Measurements from ENCODE around the gene CHRND.
A peak's percentile ranks its signal among the peaks of the same experiment; 100 is the strongest.

Gene CHRND

DNA sequence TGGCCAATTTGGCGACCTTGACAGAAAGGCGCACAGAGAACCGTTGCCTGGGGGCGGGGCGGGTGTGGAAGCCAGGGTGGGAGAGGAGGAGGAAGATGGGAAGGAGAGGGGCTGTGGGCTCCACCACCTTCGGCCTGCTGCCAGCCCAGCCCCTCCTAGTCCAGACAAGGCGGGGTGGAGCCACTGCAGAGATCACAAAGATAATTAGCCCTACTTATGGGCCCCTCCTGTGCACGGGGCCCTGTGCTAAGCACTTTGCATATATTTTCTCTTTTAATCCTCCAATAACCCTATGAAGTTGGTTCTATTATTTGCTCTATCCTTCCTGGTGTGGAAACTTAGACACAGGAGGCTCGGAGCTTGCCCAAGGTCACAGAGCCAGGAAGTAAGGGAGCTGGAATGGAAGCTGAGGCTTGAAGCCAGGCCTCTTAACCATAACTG lies 24.6 kb upstream of the CHRND start:
- Histone ChIP-seq H3K4me1 (ENCODE audit: control insufficient read depth, low read depth, low read length) (peaks cover 5% of the 10 kb centered on the region), H3K27ac (ENCODE audit: low read length) (no peak overlapping the region), H3K4me3 (ENCODE audit: low read length) (no peak overlapping the region), H3K27me3 (ENCODE audit: control insufficient read depth, insufficient read depth, low read length) (peaks cover 53% of the 10 kb centered on the region), H3K9ac (ENCODE audit: low read length) (no peak overlapping the region), H3K9me3 (ENCODE audit: control insufficient read depth, low read depth, low read length) (no peaks in the 10 kb centered on the region), H3K36me3 (ENCODE audit: control insufficient read depth, low read depth, low read length) (no peaks in the 10 kb centered on the region)

DNA sequence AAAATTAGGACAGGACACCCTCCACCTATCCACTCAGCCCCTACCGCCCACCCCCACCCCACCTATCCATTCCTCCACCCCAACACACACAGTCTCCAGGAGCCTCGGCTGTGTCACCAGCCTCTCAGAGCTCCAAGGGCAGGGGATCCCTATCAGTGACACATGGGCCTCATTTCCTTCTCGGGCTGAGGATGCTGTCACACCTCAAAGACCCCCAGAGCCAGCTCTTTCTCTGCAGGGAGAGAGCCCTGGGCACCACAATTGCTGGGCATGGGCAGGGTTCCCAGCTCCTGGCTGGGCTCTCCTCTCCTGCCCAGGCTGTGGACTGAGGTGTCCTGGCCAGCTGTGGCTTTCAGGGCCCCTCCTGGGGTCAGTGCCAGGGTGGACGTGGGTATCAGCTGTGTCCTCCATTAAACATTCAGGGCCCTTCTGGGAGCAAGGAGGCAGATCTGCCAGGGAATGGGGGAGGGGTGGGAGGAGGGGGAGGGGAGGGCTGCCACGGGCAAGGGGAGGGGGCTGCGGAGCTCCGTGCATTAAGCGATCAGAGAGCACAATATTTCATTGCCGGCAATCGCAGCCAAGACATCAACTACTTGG lies 24.1 kb upstream of the CHRND start:
- H3K4me3 ChIP-seq (ENCODE audit: low read length) = peak overlapping the region; percentile 54
- H3K27ac ChIP-seq (ENCODE audit: low read length) = no peak overlapping the region
- H3K4me1 ChIP-seq (ENCODE audit: control insufficient read depth, low read depth, low read length) = peaks cover 5% of the 10 kb centered on the region
- no peaks in the 10 kb centered on the region for H3K36me3 ChIP-seq (ENCODE audit: control insufficient read depth, low read depth, low read length)
- H3K27me3 ChIP-seq (ENCODE audit: control insufficient read depth, insufficient read depth, low read length) = peaks cover 59% of the 10 kb centered on the region
- peak overlapping the region; percentile 21 for H3K9ac ChIP-seq (ENCODE audit: low read length)
- H3K9me3 ChIP-seq (ENCODE audit: control insufficient read depth, low read depth, low read length) = no peaks in the 10 kb centered on the region

DNA sequence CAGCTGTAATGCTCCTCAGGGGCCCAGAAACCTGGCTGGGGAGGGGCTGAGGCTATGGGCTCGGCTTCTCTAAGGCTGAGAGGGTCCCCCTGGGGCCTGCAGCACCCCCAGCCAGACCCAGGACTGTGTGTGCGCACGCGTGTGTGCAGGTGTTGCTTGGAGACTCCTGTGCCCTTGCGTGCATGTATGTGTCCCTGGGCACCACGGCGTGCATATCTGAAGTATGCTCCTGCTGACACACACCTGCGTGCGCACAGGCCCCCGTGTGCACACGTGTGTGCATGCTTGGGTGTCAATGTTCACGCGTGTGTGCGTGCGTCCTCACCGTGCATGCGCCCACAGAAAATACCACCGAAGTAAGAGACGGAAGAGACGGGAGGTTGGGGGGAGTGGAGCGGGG lies 23.4 kb upstream of the CHRND start:
- Histone ChIP-seq H3K4me1 (ENCODE audit: control insufficient read depth, low read depth, low read length) (peaks cover 5% of the 10 kb centered on the region), H3K9ac (ENCODE audit: low read length) (peak overlapping the region; percentile 21), H3K36me3 (ENCODE audit: control insufficient read depth, low read depth, low read length) (no peaks in the 10 kb centered on the region), H3K9me3 (ENCODE audit: control insufficient read depth, low read depth, low read length) (no peaks in the 10 kb centered on the region), H3K27me3 (ENCODE audit: control insufficient read depth, insufficient read depth, low read length) (peaks cover 62% of the 10 kb centered on the region), H3K27ac (ENCODE audit: low read length) (no peak overlapping the region), H3K4me3 (ENCODE audit: low read length) (peak overlapping the region; percentile 54)

DNA sequence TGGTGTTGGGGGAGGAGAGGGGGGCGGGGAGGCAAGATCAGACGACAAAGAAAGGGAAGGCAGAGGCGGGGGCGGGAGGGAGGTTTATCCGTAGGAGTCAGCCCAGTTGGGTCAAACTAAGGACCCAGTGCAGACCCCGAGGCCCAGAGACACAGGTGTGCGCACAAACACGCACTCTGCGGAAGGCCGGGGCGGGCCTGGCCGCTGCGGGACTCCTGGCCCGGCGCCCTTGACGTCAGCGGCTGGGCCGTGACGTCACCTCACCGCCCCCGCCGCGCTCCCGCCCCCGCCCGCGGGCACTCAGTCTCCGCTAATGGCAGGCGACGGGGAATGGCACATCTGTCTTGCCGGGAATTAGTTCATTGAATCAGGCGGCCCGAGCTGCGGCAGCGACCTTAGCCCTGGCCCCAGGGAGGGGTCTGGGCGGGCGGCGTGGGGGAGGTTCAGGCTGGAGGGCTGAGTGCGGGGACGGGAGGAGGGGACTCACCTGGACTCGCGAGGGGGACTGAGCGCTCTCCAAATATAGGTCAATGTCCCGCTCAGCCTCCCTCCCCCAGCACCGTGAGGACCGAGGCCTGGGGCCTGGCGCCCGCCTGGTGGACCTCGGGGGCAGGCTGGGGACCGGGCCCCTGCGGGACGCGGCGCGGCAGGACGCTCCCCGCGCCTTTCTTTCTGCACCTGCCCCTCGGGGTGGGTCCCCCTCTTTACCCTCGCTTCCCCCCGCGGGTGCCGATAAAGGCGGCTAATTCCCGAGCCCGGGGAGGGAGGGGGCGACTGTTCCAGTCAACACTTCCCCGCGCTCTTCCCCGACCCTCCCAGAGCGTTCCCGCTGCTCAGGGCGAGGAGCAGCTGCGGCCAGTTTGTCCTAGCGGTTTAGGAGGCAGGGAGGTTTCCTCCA lies 22.8 kb upstream of the CHRND start:
- Histone ChIP-seq H3K27ac (ENCODE audit: low read length) (no peak overlapping the region), H3K4me1 (ENCODE audit: control insufficient read depth, low read depth, low read length) (peaks cover 5% of the 10 kb centered on the region), H3K9me3 (ENCODE audit: control insufficient read depth, low read depth, low read length) (no peaks in the 10 kb centered on the region), H3K4me3 (ENCODE audit: low read length) (peak overlapping the region; percentile 61), H3K9ac (ENCODE audit: low read length) (no peak overlapping the region), H3K27me3 (ENCODE audit: control insufficient read depth, insufficient read depth, low read length) (peaks cover 62% of the 10 kb centered on the region), H3K36me3 (ENCODE audit: control insufficient read depth, low read depth, low read length) (no peaks in the 10 kb centered on the region)

DNA sequence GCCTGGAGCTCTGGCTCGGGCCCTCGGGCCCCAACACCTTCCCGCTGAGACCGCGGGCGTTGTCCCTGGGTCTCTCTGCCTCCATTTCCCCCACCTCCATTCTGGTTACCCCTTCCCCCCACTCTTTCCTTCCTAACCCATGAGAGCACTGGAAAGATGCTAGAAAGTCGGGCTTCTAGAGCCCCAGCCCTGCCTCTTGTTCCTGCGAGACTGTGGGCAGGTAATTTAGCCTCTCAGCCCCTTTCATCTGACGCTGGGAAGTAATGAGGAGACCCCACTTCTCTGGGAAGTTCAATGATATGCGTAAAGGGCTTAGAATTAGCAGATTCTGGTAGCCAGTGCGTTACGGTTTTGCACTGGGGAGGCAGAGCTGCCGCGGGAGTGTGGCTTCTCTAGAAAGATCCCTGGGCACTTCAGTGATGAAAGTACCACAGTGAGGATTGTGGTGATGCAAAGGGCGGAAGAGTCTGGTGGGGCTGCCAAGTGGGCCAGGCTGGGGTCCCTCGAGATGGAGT lies 22.1 kb upstream of the CHRND start:
- peaks cover 62% of the 10 kb centered on the region for H3K27me3 ChIP-seq (ENCODE audit: control insufficient read depth, insufficient read depth, low read length)
- peak overlapping the region; percentile 61 for H3K4me3 ChIP-seq (ENCODE audit: low read length)
- H3K9ac ChIP-seq (ENCODE audit: low read length) = no peak overlapping the region
- H3K9me3 ChIP-seq (ENCODE audit: control insufficient read depth, low read depth, low read length) = no peaks in the 10 kb centered on the region
- H3K4me1 ChIP-seq (ENCODE audit: control insufficient read depth, low read depth, low read length) = peaks cover 5% of the 10 kb centered on the region
- H3K36me3 ChIP-seq (ENCODE audit: control insufficient read depth, low read depth, low read length) = no peaks in the 10 kb centered on the region
- H3K27ac ChIP-seq (ENCODE audit: low read length) = no peak overlapping the region

DNA sequence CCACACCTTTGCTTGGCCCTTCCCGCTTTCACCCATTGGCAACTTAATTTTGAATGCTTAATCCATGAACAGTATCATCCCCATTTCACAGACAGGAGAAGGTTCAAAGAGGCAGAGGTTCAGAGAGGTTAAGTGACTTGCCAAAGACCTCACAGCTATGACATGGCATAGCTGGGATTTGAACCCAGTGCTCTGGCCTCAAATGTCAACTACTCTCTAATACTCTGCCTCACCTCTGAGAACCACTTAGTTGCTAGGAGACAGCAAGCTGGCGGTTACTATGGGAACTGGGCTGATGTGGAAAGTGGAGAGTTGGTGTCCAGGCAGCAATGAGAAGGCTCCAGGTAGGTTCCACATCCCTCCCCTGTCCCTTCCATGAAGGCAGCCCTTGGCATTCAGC lies 21.5 kb upstream of the CHRND start:
- Histone ChIP-seq H3K4me1 (ENCODE audit: control insufficient read depth, low read depth, low read length) (peaks cover 5% of the 10 kb centered on the region), H3K9ac (ENCODE audit: low read length) (no peak overlapping the region), H3K27ac (ENCODE audit: low read length) (no peak overlapping the region), H3K27me3 (ENCODE audit: control insufficient read depth, insufficient read depth, low read length) (peaks cover 62% of the 10 kb centered on the region), H3K4me3 (ENCODE audit: low read length) (no peak overlapping the region), H3K36me3 (ENCODE audit: control insufficient read depth, low read depth, low read length) (no peaks in the 10 kb centered on the region), H3K9me3 (ENCODE audit: control insufficient read depth, low read depth, low read length) (no peaks in the 10 kb centered on the region)

DNA sequence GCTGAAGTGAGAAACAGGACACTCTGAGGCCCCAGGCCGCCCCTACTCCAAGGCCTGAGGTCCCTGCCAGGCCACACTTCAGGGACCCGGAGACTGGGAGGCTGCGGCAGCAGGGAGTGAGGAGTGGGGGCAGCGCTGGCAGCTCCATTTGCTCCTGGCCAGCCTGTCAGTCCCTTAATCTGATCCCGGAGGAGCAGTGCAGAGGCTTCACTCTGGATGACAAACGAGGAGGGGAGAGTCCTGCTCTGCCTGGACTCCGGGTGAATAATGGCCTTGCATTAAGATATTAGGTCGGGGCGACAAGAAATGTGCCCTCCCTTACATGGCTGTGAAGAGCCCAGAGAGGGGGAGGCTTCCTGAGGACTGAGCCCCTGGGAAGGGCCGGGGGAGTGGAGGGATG lies 20.1 kb upstream of the CHRND start:
- Histone ChIP-seq H3K4me1 (ENCODE audit: control insufficient read depth, low read depth, low read length) (peaks cover 5% of the 10 kb centered on the region), H3K9me3 (ENCODE audit: control insufficient read depth, low read depth, low read length) (no peaks in the 10 kb centered on the region), H3K4me3 (ENCODE audit: low read length) (no peak overlapping the region), H3K36me3 (ENCODE audit: control insufficient read depth, low read depth, low read length) (no peaks in the 10 kb centered on the region), H3K27ac (ENCODE audit: low read length) (no peak overlapping the region), H3K27me3 (ENCODE audit: control insufficient read depth, insufficient read depth, low read length) (peaks cover 56% of the 10 kb centered on the region), H3K9ac (ENCODE audit: low read length) (no peak overlapping the region)

DNA sequence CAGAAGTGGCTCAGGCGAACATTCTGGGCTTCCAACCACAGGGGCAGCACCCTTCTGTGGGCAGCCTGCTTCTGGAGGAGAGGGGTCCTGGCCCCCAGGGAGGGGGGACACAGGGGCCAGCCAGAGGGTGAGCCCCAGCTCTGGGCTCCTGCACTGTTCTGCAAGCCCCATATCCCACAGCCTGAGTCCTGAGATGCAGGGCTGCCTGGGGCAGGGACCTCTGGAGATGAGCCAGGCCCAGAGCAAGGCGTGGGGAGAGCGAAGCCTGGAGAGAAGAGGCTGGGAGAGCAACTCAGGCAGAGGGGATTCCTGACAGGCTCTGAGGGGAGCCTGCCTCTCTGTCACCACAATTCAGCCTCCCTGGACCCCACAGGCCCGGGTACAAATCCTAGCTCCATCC lies 19.3 kb upstream of the CHRND start:
- Histone ChIP-seq H3K36me3 (ENCODE audit: control insufficient read depth, low read depth, low read length) (no peaks in the 10 kb centered on the region), H3K4me1 (ENCODE audit: control insufficient read depth, low read depth, low read length) (peaks cover 3% of the 10 kb centered on the region), H3K4me3 (ENCODE audit: low read length) (no peak overlapping the region), H3K27me3 (ENCODE audit: control insufficient read depth, insufficient read depth, low read length) (peaks cover 53% of the 10 kb centered on the region), H3K27ac (ENCODE audit: low read length) (no peak overlapping the region), H3K9me3 (ENCODE audit: control insufficient read depth, low read depth, low read length) (no peaks in the 10 kb centered on the region), H3K9ac (ENCODE audit: low read length) (no peak overlapping the region)

DNA sequence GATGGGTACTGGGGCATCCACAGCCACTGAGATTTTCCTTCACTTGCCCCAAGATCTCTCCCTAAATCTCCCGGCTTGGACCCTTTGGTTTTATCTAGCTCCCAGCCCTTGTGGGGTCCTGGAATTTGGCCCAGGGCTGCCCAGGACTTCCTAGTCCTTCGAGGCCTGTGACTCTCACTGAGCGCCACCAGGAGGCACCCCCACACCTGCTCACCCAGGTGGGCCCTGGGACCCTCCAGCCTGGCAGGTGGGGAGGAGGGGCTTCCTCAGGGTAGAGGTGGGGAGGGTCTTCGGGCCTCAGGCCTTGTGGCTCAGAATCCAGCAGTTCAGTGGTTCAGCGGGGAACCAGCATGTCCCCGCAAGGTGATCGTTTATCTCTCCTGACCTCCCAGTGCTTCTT lies 17.7 kb upstream of the CHRND start:
- peaks cover 40% of the 10 kb centered on the region for H3K27me3 ChIP-seq (ENCODE audit: control insufficient read depth, insufficient read depth, low read length)
- no peaks in the 10 kb centered on the region for H3K9me3 ChIP-seq (ENCODE audit: control insufficient read depth, low read depth, low read length)
- H3K9ac ChIP-seq (ENCODE audit: low read length) = no peak overlapping the region
- no peak overlapping the region for H3K4me3 ChIP-seq (ENCODE audit: low read length)
- H3K36me3 ChIP-seq (ENCODE audit: control insufficient read depth, low read depth, low read length) = no peaks in the 10 kb centered on the region
- H3K4me1 ChIP-seq (ENCODE audit: control insufficient read depth, low read depth, low read length) = no peaks in the 10 kb centered on the region
- H3K27ac ChIP-seq (ENCODE audit: low read length) = no peak overlapping the region

DNA sequence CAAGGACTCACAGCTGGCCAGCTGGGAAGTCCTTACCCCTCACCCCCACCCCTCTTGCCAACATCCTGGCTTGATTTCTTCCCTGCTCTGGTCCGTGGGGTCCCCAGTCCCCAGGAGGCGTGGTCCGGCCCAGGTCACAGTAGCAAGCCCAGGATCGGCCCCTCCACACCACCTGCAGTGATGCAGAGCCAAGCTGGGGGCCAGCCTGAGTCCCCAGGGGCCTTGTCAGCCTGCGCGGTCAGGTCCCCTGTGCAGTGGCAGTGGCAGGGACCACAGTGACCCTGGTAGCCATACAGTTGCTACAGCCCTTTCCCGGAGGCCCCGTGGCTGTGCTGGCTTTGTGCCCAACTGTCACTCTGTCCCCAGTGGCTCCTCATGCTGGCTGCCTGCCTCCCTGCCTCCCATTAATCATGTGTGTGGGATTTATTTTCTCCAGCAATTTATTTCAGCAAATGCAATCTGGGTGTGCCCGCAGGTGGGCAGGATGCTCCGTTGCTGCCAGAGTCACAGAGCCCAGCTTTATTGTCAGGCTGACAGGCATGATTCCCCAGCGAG lies 14.5 kb upstream of the CHRND start:
- Histone ChIP-seq H3K27me3 (ENCODE audit: control insufficient read depth, insufficient read depth, low read length) (peaks cover 8% of the 10 kb centered on the region), H3K9ac (ENCODE audit: low read length) (no peak overlapping the region), H3K4me3 (ENCODE audit: low read length) (no peak overlapping the region), H3K9me3 (ENCODE audit: control insufficient read depth, low read depth, low read length) (no peaks in the 10 kb centered on the region), H3K27ac (ENCODE audit: low read length) (no peak overlapping the region), H3K36me3 (ENCODE audit: control insufficient read depth, low read depth, low read length) (no peaks in the 10 kb centered on the region), H3K4me1 (ENCODE audit: control insufficient read depth, low read depth, low read length) (no peaks in the 10 kb centered on the region)

DNA sequence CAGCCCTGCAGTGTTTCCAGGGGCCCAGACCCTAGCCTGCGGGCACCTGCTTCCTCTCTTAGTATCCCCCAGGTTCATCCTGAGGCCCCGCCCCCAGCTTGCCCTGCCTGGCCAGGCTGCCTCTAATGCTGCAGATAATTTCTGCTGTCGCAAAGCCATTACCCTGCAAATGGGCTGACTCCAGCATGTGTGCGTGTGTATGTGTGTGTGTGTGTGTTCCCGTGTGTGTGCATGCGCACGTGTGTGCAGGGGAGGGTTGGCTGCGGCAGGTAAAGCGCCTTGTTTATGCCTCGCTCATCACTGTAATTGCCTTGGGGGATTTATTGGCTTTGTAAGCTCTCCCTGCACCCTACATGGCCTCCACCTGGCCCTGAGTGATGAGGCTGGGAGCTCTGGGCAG lies 13.4 kb upstream of the CHRND start:
- H3K27me3 ChIP-seq (ENCODE audit: control insufficient read depth, insufficient read depth, low read length) = no peaks in the 10 kb centered on the region
- no peak overlapping the region for H3K27ac ChIP-seq (ENCODE audit: low read length)
- no peaks in the 10 kb centered on the region for H3K4me1 ChIP-seq (ENCODE audit: control insufficient read depth, low read depth, low read length)
- H3K4me3 ChIP-seq (ENCODE audit: low read length) = no peak overlapping the region
- no peak overlapping the region for H3K9ac ChIP-seq (ENCODE audit: low read length)
- H3K36me3 ChIP-seq (ENCODE audit: control insufficient read depth, low read depth, low read length) = no peaks in the 10 kb centered on the region
- no peaks in the 10 kb centered on the region for H3K9me3 ChIP-seq (ENCODE audit: control insufficient read depth, low read depth, low read length)
